Neural crest cell (in vitro differentiated cells): ENCODE measurements around the gene TICRR. TPM values are rescaled to one million over a fixed set of nuclear protein-coding genes. Genes with fewer than 3 reads are reported as not detected.

Experiments
- DNase-seq: peaks from one replicate; pipeline ENCODE4 v3.0.0; 2021; ENCODE audit warnings: low read depth, mixed read lengths, low spot score
- H3K27ac Mint-ChIP-seq: one replicate; pipeline ENCODE4 v1.8.0; 2021; ENCODE audit warnings: mild to moderate bottlenecking, mixed read lengths; ENCODE audit not compliant: unreplicated experiment
- H3K27me3 Mint-ChIP-seq: 2 replicates; pipeline ENCODE4 v1.8.0; 2021; ENCODE audit warnings: low read depth, mild to moderate bottlenecking, mixed read lengths
- H3K36me3 Mint-ChIP-seq: 2 replicates; pipeline ENCODE4 v1.8.0; 2021; ENCODE audit warnings: low read depth, mild to moderate bottlenecking, mixed read lengths
- H3K4me1 Mint-ChIP-seq: 2 replicates; pipeline ENCODE4 v1.8.0; 2021; ENCODE audit warnings: mixed read lengths
- H3K4me3 Mint-ChIP-seq: one replicate; pipeline ENCODE4 v1.8.0; 2021; ENCODE audit warnings: mild to moderate bottlenecking, mixed read lengths
- H3K9me3 Mint-ChIP-seq: 2 replicates; pipeline ENCODE4 v1.8.0; 2021; ENCODE audit warnings: mixed read lengths
- CTCF ChIP-seq: fragments of 200-600 bp; sonication (generic); conservative IDR thresholded peaks from 2 replicates; pipeline ENCODE4 v1.5.0; 2021; ENCODE audit warnings: antibody characterized with exemption, mild to moderate bottlenecking
- total RNA-seq: library from RNA; stranded (reverse); gene quantifications from 2 replicates; pipeline ENCODE4 v1.2.1, GENCODE V29; 2021

The TICRR gene
- total RNA-seq, 1 donor from 2014 or later, result 43.0 TPM

GRCh38 chr15:89587955-89588354, 12.7 kb downstream of the TICRR start:
- no peaks in the 10 kb centered on the region for H3K4me1 Mint-ChIP-seq
- no peak overlapping the region for H3K27ac Mint-ChIP-seq
- no peak for TF ChIP-seq CTCF
- no peak for DNase-seq
- no peak overlapping the region for H3K4me3 Mint-ChIP-seq
- H3K9me3 Mint-ChIP-seq, result no peaks in the 10 kb centered on the region
- H3K27me3 Mint-ChIP-seq, result no peaks in the 10 kb centered on the region
- H3K36me3 Mint-ChIP-seq, result no peaks in the 10 kb centered on the region

- no peaks in the 10 kb centered on the region for H3K27me3 Mint-ChIP-seq
- H3K4me3 Mint-ChIP-seq, result no peak overlapping the region
- H3K27ac Mint-ChIP-seq, result no peak overlapping the region
- no peak for TF ChIP-seq CTCF
- DNase-seq, result no peak
- H3K9me3 Mint-ChIP-seq, result no peaks in the 10 kb centered on the region
- peaks cover 4% of the 10 kb centered on the region for H3K36me3 Mint-ChIP-seq
- no peaks in the 10 kb centered on the region for H3K4me1 Mint-ChIP-seq
Observed at GRCh38 chr15:89591834-89592233, 16.6 kb downstream of the TICRR start.

- Mint-ChIP-seq H3K27me3 (no peaks in the 10 kb centered on the region), H3K4me1 (no peaks in the 10 kb centered on the region), H3K4me3 (no peak overlapping the region), H3K9me3 (no peaks in the 10 kb centered on the region), H3K27ac (no peak overlapping the region), H3K36me3 (peaks cover 10% of the 10 kb centered on the region)
- DNase-seq, result no peak
- no peak for TF ChIP-seq CTCF
Observed at GRCh38 chr15:89593018-89593417, 17.7 kb downstream of the TICRR start.

- no peak overlapping the region for H3K4me3 Mint-ChIP-seq
- H3K27ac Mint-ChIP-seq, result no peak overlapping the region
- no peaks in the 10 kb centered on the region for H3K27me3 Mint-ChIP-seq
- no peaks in the 10 kb centered on the region for H3K4me1 Mint-ChIP-seq
- no peak for TF ChIP-seq CTCF
- DNase-seq, result no peak
- H3K36me3 Mint-ChIP-seq, result peaks cover 14% of the 10 kb centered on the region
- no peaks in the 10 kb centered on the region for H3K9me3 Mint-ChIP-seq
Observed at GRCh38 chr15:89599021-89599420, 23.8 kb downstream of the TICRR start.

- H3K9me3 Mint-ChIP-seq, result peaks cover 22% of the 10 kb centered on the region
- peaks cover 68% of the 10 kb centered on the region for H3K36me3 Mint-ChIP-seq
- TF ChIP-seq CTCF, result no peak
- no peaks in the 10 kb centered on the region for H3K27me3 Mint-ChIP-seq
- no peak for DNase-seq
- H3K27ac Mint-ChIP-seq, result no peak overlapping the region
- no peaks in the 10 kb centered on the region for H3K4me1 Mint-ChIP-seq
- H3K4me3 Mint-ChIP-seq, result no peak overlapping the region
Observed at GRCh38 chr15:89611317-89611716, 36.0 kb downstream of the TICRR start.

- no peak for TF ChIP-seq CTCF
- H3K36me3 Mint-ChIP-seq, result peaks cover 66% of the 10 kb centered on the region
- no peak overlapping the region for H3K4me3 Mint-ChIP-seq
- H3K27me3 Mint-ChIP-seq, result no peaks in the 10 kb centered on the region
- DNase-seq, result no peak
- H3K27ac Mint-ChIP-seq, result no peak overlapping the region
- peaks cover 22% of the 10 kb centered on the region for H3K9me3 Mint-ChIP-seq
- no peaks in the 10 kb centered on the region for H3K4me1 Mint-ChIP-seq
Observed at GRCh38 chr15:89613031-89613430, 37.8 kb downstream of the TICRR start.
